K562 (cell line): ENCODE data around the gene SERPINH1. TPM values are rescaled to one million over a fixed set of nuclear protein-coding genes. Genes with fewer than 3 reads are reported as not detected.

Source experiments
- ATF4 ChIP-seq: fragments of 450-650 bp; formaldehyde crosslinking; IDR thresholded peaks from 2 replicates; pipeline ENCODE4 v1.4.0; 2022; ENCODE audit warnings: mild to moderate bottlenecking, moderate library complexity
- DMBX1 ChIP-seq: fragments of 250-450 bp; sonication (Bioruptor Pico); IDR thresholded peaks from 2 replicates; pipeline ENCODE4 v1.8.0; 2022; ENCODE audit warnings: inconsistent platforms, mild to moderate bottlenecking, moderate library complexity, borderline replicate concordance
- E4F1 ChIP-seq: fragments of 250-450 bp; sonication (Bioruptor Pico); IDR thresholded peaks from 2 replicates; pipeline ENCODE4 v1.5.0; 2021; ENCODE audit warnings: mild to moderate bottlenecking, borderline replicate concordance
- HDAC1 ChIP-seq, 2 experiments: fragments of 450-650 bp; IDR thresholded peaks; 2 replicates each; pipeline ENCODE4 v1.6.1; 2016 to 2017; ENCODE audit warnings: inconsistent platforms in 1 of 2, mild to moderate bottlenecking in 1 of 2, moderate library complexity in 1 of 2
- IFI16 ChIP-seq: fragments of 250-450 bp; sonication (Bioruptor Pico); IDR thresholded peaks from 2 replicates; pipeline ENCODE4 v2.1.2; 2022; ENCODE audit warnings: mild to moderate bottlenecking, inconsistent platforms
- MTA1 ChIP-seq: fragments of 450-650 bp; IDR thresholded peaks from 2 replicates; pipeline ENCODE4 v1.6.1; 2017; ENCODE audit warnings: borderline replicate concordance
- NRF1 ChIP-seq, 2 experiments: fragments of 450-650 bp; IDR thresholded peaks in 1 of 2; conservative IDR thresholded peaks in 1 of 2; 2 replicates each; pipeline ENCODE4 v1.6.1; 2014; ENCODE audit warnings: mild to moderate bottlenecking in 2 of 2
- RAD51 ChIP-seq: fragments of 450-650 bp; IDR thresholded peaks from 2 replicates; pipeline ENCODE4 v1.7.1; 2016; ENCODE audit warnings: low read depth, mild to moderate bottlenecking, borderline replicate concordance
- SNRNP70 ChIP-seq: fragments of 200-400 bp; formaldehyde crosslinking; optimal IDR thresholded peaks from 2 replicates; pipeline ENCODE3; 2017; ENCODE audit warnings: low read depth, low read length
- SRSF3 ChIP-seq: fragments of 200-400 bp; formaldehyde crosslinking; IDR thresholded peaks from 2 replicates; pipeline ENCODE4 v1.6.1; 2016; ENCODE audit warnings: mild to moderate bottlenecking, low read length, moderate library complexity; ENCODE audit not compliant: insufficient read depth
- ZNF282 ChIP-seq: sonication (generic); formaldehyde crosslinking; IDR thresholded peaks from 2 replicates; pipeline ENCODE4 v1.8.1; 2023; ENCODE audit warnings: missing genetic modification reagents
- ZNF830 ChIP-seq: fragments of 250-450 bp; sonication (Bioruptor Pico); IDR thresholded peaks from 2 replicates; pipeline ENCODE4 v1.5.0; 2021; ENCODE audit warnings: mild to moderate bottlenecking
- polyA plus RNA-seq, 8 experiments: library from polyadenylated mRNA; depleted of rRNA in 4 of 8; stranded (reverse) in 5 of 8; unstranded in 3 of 8; fragments of >200 nt; fragmentation: Nextera tagmentation in 2 of 8; fragmentation: Illumina TruSeq in 1 of 8; extraction: Ambion mirVana in 2 of 8; extraction: Trizol in 1 of 8; gene quantifications; 2 replicates each; pipeline versions ENCODE4 v1.2.1 to v1.2.3, GENCODE V29; 2011 to 2014; ENCODE audit warnings: inconsistent platforms in 1 of 8, missing spikeins in 1 of 8
- total RNA-seq, 7 experiments: library from RNA; depleted of rRNA in 6 of 7; stranded (reverse); fragments of >200 nt in 6 of 7; fragmentation: Illumina TruSeq in 2 of 7; extraction: Trizol in 2 of 7; gene quantifications; 2 replicates each; pipeline versions ENCODE4 v1.2.1 to v1.2.3, GENCODE V29; 2011 to 2021; ENCODE audit warnings: low replicate concordance in 1 of 7
- TF ChIP-seq, protein P1 (sequence below): IDR thresholded peaks from 2 replicates; pipeline ENCODE4 v1.6.1; 2014; ENCODE audit warnings: antibody characterized with exemption

The SERPINH1 gene
- total and polyA plus RNA-seq, 9 of the 15 experiments (the other 6 are each of a cell fraction or from before 2014, with no cell fraction given), result 2.8 to 106 (median 67.9) TPM

DNA sequence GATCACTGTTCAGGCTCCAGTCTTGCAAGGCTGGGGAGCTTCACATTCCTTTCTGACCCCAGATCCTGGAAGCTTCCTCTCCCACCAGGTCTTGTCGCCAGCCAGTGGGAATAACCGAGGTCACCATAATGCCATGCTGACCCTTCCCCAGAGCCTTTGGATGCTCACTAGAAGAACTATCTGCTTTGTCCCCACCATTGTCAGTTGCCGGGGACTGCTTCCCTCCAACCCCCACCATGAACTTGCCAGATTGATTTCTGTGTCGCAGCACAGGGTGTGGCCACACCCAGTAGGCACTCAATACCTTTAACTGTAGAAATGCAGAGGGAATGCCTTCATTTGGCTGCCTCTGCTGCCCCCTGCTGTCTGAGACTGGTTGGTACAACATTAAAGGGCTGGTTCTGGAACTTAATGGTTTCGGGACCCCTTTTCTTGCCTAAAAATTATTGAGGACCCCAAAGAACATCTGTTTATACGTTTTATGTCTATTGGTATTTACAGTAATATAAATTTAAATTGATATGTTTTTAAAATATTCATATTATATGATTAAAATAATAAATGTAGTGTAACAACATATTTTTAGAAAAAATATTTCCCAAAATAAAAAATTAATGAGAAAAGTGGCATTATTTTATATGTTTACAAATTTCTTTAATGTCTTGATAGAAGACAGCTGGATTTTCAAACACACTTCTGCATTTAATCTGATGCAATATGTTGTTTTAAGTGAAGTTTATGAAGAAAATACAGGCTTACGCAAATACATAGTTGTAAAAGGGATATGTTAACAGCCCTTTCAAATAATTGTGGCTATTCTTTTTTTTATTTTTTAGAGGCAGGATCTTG, 29.6 kb upstream of the SERPINH1 start (continued):
- TF ChIP-seq HDAC1 (IDR thresholded peaks at IDR 0.05), result 0 out of 4 replicates have a peak, but pooled peaks of 1 of the 2 experiments have one; percentile 32
- no peak for TF ChIP-seq ZNF830 (CRISPR knock-in tag)
- no peak for TF ChIP-seq ZNF282 (CRISPR knock-in tag)
- TF ChIP-seq SRSF3, result no peak
- TF ChIP-seq NRF1 (conservative IDR thresholded peaks at IDR 0.05 in 1 of 2, IDR thresholded peaks at IDR 0.05 in 1 of 2), result no peak
- no peak for TF ChIP-seq DMBX1
- 0 out of 2 replicates have a peak, but pooled peaks have one; percentile 15 for TF ChIP-seq RAD51
- TF ChIP-seq MTA1, result no peak
- no peak for TF ChIP-seq IFI16 (CRISPR knock-in tag)
- TF ChIP-seq SNRNP70, result no peak
- TF ChIP-seq E4F1, result no peak
- TF ChIP-seq ATF4 (CRISPR knock-in tag), result no peak
- TF ChIP-seq, protein P1, sequence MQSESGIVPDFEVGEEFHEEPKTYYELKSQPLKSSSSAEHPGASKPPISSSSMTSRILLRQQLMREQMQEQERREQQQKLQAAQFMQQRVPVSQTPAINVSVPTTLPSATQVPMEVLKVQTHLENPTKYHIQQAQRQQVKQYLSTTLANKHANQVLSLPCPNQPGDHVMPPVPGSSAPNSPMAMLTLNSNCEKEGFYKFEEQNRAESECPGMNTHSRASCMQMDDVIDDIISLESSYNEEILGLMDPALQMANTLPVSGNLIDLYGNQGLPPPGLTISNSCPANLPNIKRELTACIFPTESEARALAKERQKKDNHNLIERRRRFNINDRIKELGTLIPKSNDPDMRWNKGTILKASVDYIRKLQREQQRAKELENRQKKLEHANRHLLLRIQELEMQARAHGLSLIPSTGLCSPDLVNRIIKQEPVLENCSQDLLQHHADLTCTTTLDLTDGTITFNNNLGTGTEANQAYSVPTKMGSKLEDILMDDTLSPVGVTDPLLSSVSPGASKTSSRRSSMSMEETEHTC, result no peak
